WTC11 (cell line): ENCODE measurements around the gene TIPRL. TPM values are rescaled to one million over a fixed set of nuclear protein-coding genes. Genes with fewer than 3 reads are reported as not detected.

ENCODE experiments used
- ATAC-seq: fragments of 200-7000 bp; cut with Tn5 transposase; 2 replicates; pipeline ENCODE4 v1.10.0; 2021; ENCODE audit warnings: mild to moderate bottlenecking, moderate library complexity
- CTCF ChIA-PET: fragments of 300-600 bp; sonication (Branson Sonifier 250); formaldehyde crosslinking; loops from one replicate; lab custom pipeline; 2021; ENCODE audit warnings: antibody characterized with exemption; lab: Charles Lee
- POLR2A ChIA-PET: fragments of 350-600 bp; sonication (Branson Sonifier 250); formaldehyde crosslinking; loops from one replicate; lab custom pipeline; 2021; ENCODE audit warnings: antibody characterized with exemption; lab: Charles Lee
- DNase-seq: peaks from one replicate; pipeline ENCODE4 v3.0.0; 2021; ENCODE audit warnings: low spot score
- H3K27ac Mint-ChIP-seq: 2 replicates; pipeline ENCODE4 v1.8.0; 2021; ENCODE audit warnings: mixed read lengths
- H3K27me3 Mint-ChIP-seq: 2 replicates; pipeline ENCODE4 v1.8.0; 2021; ENCODE audit warnings: low read depth, mild to moderate bottlenecking, moderate library complexity, mixed read lengths
- H3K36me3 Mint-ChIP-seq: 2 replicates; pipeline ENCODE4 v1.8.0; 2021; ENCODE audit warnings: mixed read lengths
- H3K4me1 Mint-ChIP-seq: 2 replicates; pipeline ENCODE4 v1.8.0; 2022; ENCODE audit warnings: mixed read lengths
- H3K4me3 Mint-ChIP-seq: 2 replicates; pipeline ENCODE4 v1.8.0; 2021; ENCODE audit warnings: mild to moderate bottlenecking, moderate library complexity, mixed read lengths
- H3K9me3 Mint-ChIP-seq: 2 replicates; pipeline ENCODE4 v1.8.0; 2021; ENCODE audit warnings: mixed read lengths
- CREM ChIP-seq: sonication (generic); formaldehyde crosslinking; IDR thresholded peaks from 2 replicates; pipeline ENCODE4 v1.8.1; 2022; ENCODE audit warnings: mild to moderate bottlenecking, missing genetic modification reagents, moderate library complexity
- EMX1 ChIP-seq: fragments of 250-450 bp; sonication (Bioruptor Pico); IDR thresholded peaks from 2 replicates; pipeline ENCODE4 v1.8.0; 2021; ENCODE audit warnings: mild to moderate bottlenecking
- ESRRA ChIP-seq: sonication (generic); formaldehyde crosslinking; IDR thresholded peaks from 2 replicates; pipeline ENCODE4 v1.8.1; 2022; ENCODE audit warnings: mild to moderate bottlenecking, missing genetic modification reagents, borderline replicate concordance
- FOXJ3 ChIP-seq: sonication (generic); formaldehyde crosslinking; IDR thresholded peaks from 2 replicates; pipeline ENCODE4 v1.9.0; 2021; ENCODE audit warnings: missing genetic modification reagents, mild to moderate bottlenecking, borderline replicate concordance
- NFE2L1 ChIP-seq: sonication (generic); formaldehyde crosslinking; IDR thresholded peaks from 2 replicates; pipeline ENCODE4 v1.8.1; 2023; ENCODE audit warnings: missing genetic modification reagents
- SP1 ChIP-seq: sonication (generic); formaldehyde crosslinking; conservative IDR thresholded peaks from 2 replicates; pipeline ENCODE4 v1.8.1; 2022; ENCODE audit warnings: missing genetic modification reagents
- TCF7 ChIP-seq: sonication (generic); formaldehyde crosslinking; IDR thresholded peaks from 2 replicates; pipeline ENCODE4 v1.8.0; 2022; ENCODE audit warnings: mild to moderate bottlenecking, low read depth, missing genetic modification reagents, moderate library complexity
- TEAD1 ChIP-seq: sonication (generic); formaldehyde crosslinking; IDR thresholded peaks from 2 replicates; pipeline ENCODE4 v1.8.0; 2022; ENCODE audit warnings: mild to moderate bottlenecking, missing genetic modification reagents
- ZNF219 ChIP-seq: sonication (generic); formaldehyde crosslinking; IDR thresholded peaks from 2 replicates; pipeline ENCODE4 v1.8.0; 2023; ENCODE audit warnings: missing genetic modification reagents, mild to moderate bottlenecking, borderline replicate concordance
- ZNF317 ChIP-seq: sonication (generic); formaldehyde crosslinking; IDR thresholded peaks from 2 replicates; pipeline ENCODE4 v1.8.1; 2023; ENCODE audit warnings: low read depth, mild to moderate bottlenecking, moderate library complexity, missing genetic modification reagents, borderline replicate concordance
- total RNA-seq: library from RNA; stranded (reverse); gene quantifications from 3 replicates; pipeline ENCODE4 v1.2.3, GENCODE V29; 2021
- TF ChIP-seq, protein P1 (sequence below): fragments of 200-600 bp; IDR thresholded peaks from 2 replicates; pipeline ENCODE4 v1.8.0; 2022; ENCODE audit warnings: antibody characterized with exemption
- TF ChIP-seq, protein P2 (sequence below): sonication (generic); formaldehyde crosslinking; IDR thresholded peaks from 2 replicates; pipeline ENCODE4 v1.8.1; 2022; ENCODE audit warnings: missing genetic modification reagents, borderline replicate concordance
- TF ChIP-seq, protein P3 (sequence below): fragments of 250-450 bp; sonication (Bioruptor Pico); IDR thresholded peaks from 2 replicates; pipeline ENCODE4 v1.9.0; 2021; ENCODE audit warnings: mild to moderate bottlenecking
- TF ChIP-seq, protein P4 (sequence below): sonication (generic); formaldehyde crosslinking; IDR thresholded peaks from 2 replicates; pipeline ENCODE4 v1.8.1; 2023; ENCODE audit warnings: mild to moderate bottlenecking, moderate library complexity, missing genetic modification reagents
- TF ChIP-seq, protein P5 (sequence below): fragments of 250-450 bp; sonication (Bioruptor Pico); IDR thresholded peaks from 2 replicates; pipeline ENCODE4 v2.1.2; 2022; ENCODE audit warnings: mild to moderate bottlenecking, moderate library complexity
- TF ChIP-seq, protein P6 (sequence below): sonication (generic); formaldehyde crosslinking; conservative IDR thresholded peaks from 2 replicates; pipeline ENCODE4 v1.8.1; 2022; ENCODE audit warnings: mild to moderate bottlenecking, missing genetic modification reagents
- TF ChIP-seq, protein P7 (sequence below): sonication (generic); formaldehyde crosslinking; IDR thresholded peaks from 2 replicates; pipeline ENCODE4 v1.8.1; 2022; ENCODE audit warnings: mild to moderate bottlenecking, moderate library complexity, missing genetic modification reagents

Gene TIPRL
- total RNA-seq, 1 experiment from 2014 or later: 25.3 TPM

DNA sequence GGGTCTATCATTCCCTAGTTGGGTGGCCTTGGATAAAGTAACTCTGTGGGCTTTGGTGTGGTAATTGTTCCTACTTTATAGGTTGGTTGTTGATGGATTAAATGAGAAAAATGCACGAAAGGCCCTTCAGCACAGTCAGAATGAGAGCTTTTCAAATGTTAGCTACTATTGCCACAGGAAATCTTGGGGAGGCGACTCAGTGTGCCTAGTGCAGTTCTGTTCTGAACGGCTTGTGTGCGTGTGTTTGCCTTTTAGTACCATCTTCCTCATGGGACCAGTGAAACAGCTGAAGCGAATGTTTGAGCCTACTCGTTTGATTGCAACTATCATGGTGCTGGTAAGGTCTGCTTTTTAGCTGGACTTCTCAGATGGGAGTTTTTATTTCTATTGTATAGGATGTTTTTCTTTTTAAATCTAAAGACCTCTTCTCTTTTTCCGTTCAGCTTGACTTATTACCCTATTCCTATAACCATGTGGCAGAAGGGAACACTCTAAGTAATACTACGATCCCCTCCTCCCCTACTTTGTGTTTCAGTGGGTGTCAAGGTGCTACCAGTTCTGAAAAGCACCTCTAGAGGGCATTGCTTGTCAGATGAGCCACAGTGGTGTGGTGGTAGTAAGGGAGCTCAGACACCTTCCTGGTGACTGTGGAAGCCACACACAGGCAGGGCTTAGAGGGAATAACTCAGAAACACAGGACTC is 56.2 kb downstream of the TIPRL start:
- CTCF ChIA-PET: interaction anchor here (0.5 to 2.3 kb wide), 56 partner anchors 9 to 518 kb away, joined by 3 to 39 read pairs (median 4); partner anchors contain the start of genes GPR161, SFT2D2, TBX19 and TIPRL
- ATAC-seq: peak; percentile 100
- peaks cover 26% of the 10 kb centered on the region for H3K36me3 Mint-ChIP-seq
- no peaks in the 10 kb centered on the region for H3K27me3 Mint-ChIP-seq
- H3K4me1 Mint-ChIP-seq: no peaks in the 10 kb centered on the region
- H3K9me3 Mint-ChIP-seq: no peaks in the 10 kb centered on the region
- DNase-seq: peak; percentile 43
- no peak overlapping the region for H3K4me3 Mint-ChIP-seq
- POLR2A ChIA-PET: interaction anchor here (0.6 to 2.0 kb wide), 2 partner anchors 9 to 1222 kb away, joined by 4 to 7 read pairs; partner anchors contain the start of gene SFT2D2
- TF ChIP-seq, protein P1, sequence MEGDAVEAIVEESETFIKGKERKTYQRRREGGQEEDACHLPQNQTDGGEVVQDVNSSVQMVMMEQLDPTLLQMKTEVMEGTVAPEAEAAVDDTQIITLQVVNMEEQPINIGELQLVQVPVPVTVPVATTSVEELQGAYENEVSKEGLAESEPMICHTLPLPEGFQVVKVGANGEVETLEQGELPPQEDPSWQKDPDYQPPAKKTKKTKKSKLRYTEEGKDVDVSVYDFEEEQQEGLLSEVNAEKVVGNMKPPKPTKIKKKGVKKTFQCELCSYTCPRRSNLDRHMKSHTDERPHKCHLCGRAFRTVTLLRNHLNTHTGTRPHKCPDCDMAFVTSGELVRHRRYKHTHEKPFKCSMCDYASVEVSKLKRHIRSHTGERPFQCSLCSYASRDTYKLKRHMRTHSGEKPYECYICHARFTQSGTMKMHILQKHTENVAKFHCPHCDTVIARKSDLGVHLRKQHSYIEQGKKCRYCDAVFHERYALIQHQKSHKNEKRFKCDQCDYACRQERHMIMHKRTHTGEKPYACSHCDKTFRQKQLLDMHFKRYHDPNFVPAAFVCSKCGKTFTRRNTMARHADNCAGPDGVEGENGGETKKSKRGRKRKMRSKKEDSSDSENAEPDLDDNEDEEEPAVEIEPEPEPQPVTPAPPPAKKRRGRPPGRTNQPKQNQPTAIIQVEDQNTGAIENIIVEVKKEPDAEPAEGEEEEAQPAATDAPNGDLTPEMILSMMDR: peak; percentile 68
- no peak for TF ChIP-seq ZNF317 (CRISPR knock-in tag)
- TF ChIP-seq, all 79 proteins: peak for 1
- no peak overlapping the region for H3K27ac Mint-ChIP-seq

DNA sequence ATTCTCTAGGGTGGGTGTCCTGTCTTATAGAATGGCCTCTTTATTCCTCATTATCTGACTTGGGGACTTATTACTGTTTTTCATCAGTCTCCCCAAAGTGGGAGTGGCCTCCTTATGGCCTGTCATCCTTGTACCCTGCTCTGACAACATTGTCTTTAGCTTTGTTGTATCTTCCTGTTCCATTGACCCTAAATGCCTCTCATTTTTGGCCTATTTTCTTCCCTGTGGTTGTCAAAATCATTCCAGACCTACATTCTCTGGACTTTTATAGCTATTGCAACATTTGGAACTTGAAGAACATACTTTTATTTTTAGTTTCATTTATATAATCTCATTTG is 56.8 kb downstream of the TIPRL start:
- H3K9me3 Mint-ChIP-seq: no peaks in the 10 kb centered on the region

More for the DNA sequence above, 56.8 kb downstream of the TIPRL start:
- POLR2A ChIA-PET: interaction anchor here (2.0 kb wide), 1 partner anchor 10 kb away, joined by 7 read pairs; the partner anchor contains the start of gene SFT2D2
- Mint-ChIP-seq H3K27me3 (no peaks in the 10 kb centered on the region), H3K27ac (no peak overlapping the region), H3K4me3 (no peak overlapping the region), H3K4me1 (no peaks in the 10 kb centered on the region), H3K36me3 (peaks cover 30% of the 10 kb centered on the region)
- no peak for DNase-seq
- no peak; the same call in 1 of the 2 replicates for ATAC-seq
- TF ChIP-seq, protein P2, sequence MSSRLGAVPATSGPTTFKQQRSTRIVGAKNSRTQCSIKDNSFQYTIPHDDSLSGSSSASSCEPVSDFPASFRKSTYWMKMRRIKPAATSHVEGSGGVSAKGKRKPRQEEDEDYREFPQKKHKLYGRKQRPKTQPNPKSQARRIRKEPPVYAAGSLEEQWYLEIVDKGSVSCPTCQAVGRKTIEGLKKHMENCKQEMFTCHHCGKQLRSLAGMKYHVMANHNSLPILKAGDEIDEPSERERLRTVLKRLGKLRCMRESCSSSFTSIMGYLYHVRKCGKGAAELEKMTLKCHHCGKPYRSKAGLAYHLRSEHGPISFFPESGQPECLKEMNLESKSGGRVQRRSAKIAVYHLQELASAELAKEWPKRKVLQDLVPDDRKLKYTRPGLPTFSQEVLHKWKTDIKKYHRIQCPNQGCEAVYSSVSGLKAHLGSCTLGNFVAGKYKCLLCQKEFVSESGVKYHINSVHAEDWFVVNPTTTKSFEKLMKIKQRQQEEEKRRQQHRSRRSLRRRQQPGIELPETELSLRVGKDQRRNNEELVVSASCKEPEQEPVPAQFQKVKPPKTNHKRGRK (CRISPR knock-in tag): no peak
- TF ChIP-seq, protein P3, sequence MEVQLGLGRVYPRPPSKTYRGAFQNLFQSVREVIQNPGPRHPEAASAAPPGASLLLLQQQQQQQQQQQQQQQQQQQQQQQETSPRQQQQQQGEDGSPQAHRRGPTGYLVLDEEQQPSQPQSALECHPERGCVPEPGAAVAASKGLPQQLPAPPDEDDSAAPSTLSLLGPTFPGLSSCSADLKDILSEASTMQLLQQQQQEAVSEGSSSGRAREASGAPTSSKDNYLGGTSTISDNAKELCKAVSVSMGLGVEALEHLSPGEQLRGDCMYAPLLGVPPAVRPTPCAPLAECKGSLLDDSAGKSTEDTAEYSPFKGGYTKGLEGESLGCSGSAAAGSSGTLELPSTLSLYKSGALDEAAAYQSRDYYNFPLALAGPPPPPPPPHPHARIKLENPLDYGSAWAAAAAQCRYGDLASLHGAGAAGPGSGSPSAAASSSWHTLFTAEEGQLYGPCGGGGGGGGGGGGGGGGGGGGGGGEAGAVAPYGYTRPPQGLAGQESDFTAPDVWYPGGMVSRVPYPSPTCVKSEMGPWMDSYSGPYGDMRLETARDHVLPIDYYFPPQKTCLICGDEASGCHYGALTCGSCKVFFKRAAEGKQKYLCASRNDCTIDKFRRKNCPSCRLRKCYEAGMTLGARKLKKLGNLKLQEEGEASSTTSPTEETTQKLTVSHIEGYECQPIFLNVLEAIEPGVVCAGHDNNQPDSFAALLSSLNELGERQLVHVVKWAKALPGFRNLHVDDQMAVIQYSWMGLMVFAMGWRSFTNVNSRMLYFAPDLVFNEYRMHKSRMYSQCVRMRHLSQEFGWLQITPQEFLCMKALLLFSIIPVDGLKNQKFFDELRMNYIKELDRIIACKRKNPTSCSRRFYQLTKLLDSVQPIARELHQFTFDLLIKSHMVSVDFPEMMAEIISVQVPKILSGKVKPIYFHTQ (CRISPR knock-in tag): no peak
- TF ChIP-seq EMX1 (CRISPR knock-in tag) (no peak), NFE2L1 (CRISPR knock-in tag) (no peak), TCF7 (CRISPR knock-in tag) (no peak), TEAD1 (CRISPR knock-in tag) (no peak), ZNF219 (no peak), ZNF317 (CRISPR knock-in tag) (no peak), ESRRA (CRISPR knock-in tag) (no peak), SP1 (CRISPR knock-in tag) (no peak), CREM (CRISPR knock-in tag) (no peak), FOXJ3 (CRISPR knock-in tag) (no peak)
- TF ChIP-seq, protein P4, sequence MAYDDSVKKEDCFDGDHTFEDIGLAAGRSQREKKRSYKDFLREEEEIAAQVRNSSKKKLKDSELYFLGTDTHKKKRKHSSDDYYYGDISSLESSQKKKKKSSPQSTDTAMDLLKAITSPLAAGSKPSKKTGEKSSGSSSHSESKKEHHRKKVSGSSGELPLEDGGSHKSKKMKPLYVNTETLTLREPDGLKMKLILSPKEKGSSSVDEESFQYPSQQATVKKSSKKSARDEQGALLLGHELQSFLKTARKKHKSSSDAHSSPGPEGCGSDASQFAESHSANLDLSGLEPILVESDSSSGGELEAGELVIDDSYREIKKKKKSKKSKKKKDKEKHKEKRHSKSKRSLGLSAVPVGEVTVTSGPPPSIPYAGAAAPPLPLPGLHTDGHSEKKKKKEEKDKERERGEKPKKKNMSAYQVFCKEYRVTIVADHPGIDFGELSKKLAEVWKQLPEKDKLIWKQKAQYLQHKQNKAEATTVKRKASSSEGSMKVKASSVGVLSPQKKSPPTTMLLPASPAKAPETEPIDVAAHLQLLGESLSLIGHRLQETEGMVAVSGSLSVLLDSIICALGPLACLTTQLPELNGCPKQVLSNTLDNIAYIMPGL (CRISPR knock-in tag): no peak
- TF ChIP-seq, protein P5, sequence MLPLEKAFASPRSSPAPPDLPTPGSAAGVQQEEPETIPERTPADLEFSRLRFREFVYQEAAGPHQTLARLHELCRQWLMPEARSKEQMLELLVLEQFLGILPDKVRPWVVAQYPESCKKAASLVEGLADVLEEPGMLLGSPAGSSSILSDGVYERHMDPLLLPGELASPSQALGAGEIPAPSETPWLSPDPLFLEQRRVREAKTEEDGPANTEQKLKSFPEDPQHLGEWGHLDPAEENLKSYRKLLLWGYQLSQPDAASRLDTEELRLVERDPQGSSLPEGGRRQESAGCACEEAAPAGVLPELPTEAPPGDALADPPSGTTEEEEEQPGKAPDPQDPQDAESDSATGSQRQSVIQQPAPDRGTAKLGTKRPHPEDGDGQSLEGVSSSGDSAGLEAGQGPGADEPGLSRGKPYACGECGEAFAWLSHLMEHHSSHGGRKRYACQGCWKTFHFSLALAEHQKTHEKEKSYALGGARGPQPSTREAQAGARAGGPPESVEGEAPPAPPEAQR: no peak
- TF ChIP-seq, protein P6, sequence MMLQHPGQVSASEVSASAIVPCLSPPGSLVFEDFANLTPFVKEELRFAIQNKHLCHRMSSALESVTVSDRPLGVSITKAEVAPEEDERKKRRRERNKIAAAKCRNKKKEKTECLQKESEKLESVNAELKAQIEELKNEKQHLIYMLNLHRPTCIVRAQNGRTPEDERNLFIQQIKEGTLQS (CRISPR knock-in tag): no peak
- TF ChIP-seq, protein P7, sequence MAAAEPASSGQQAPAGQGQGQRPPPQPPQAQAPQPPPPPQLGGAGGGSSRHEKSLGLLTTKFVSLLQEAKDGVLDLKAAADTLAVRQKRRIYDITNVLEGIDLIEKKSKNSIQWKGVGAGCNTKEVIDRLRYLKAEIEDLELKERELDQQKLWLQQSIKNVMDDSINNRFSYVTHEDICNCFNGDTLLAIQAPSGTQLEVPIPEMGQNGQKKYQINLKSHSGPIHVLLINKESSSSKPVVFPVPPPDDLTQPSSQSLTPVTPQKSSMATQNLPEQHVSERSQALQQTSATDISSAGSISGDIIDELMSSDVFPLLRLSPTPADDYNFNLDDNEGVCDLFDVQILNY: no peak
- CTCF ChIA-PET: interaction anchor here (0.5 to 2.3 kb wide), 53 partner anchors 8 to 519 kb away, joined by 3 to 39 read pairs (median 4); partner anchors contain the start of genes GPR161, SFT2D2, TBX19 and TIPRL
